ENCODE data around the gene CATSPER4. TPM values are rescaled to one million over a fixed set of nuclear protein-coding genes. Genes with fewer than 3 reads are reported as not detected.

Gene CATSPER4
- total and polyA plus RNA-seq, 2 experiments from 2014 or later: 0.50 TPM; not detected in 1

DNA sequence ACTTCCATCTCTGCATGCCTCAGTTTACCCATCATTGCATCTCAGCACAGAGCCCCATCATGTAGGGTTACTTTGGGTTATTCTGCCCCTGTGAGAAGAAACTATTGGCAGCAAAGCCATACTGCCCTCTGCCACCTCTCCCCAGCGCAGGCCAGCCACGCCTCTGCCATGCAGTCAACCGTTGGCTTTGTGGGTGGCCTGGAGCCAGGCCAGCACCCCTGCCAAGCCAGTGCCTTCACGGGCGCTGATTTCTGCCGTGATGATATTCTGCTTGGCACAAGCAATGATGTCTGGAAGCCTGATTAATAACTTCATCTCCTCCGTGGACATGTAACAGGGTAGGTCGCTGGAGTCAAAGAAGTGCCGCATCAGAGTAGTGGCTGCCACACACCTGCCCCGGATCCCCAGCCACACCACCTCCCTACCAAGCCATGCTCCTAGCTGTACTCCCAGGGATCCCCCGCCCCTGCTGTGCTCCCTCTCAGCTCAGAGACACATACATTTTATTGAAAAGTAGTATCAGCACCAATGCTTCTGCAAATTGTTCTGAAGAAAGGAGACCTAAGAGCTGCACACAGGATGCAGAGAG lies 28.6 kb downstream of the CATSPER4 start:
- DNase-seq (ENCODE audit: low read depth in 1 of 2, low spot score in 1 of 2): no peak
- H3K27me3 ChIP-seq: no peaks in the 10 kb centered on the region
- H3K4me1 ChIP-seq (ENCODE audit: low read depth): no peaks in the 10 kb centered on the region
- no peak overlapping the region for H3K27ac ChIP-seq
- H3K4me3 ChIP-seq: no peak overlapping the region
- no peaks in the 10 kb centered on the region for H3K36me3 ChIP-seq
- no peaks in the 10 kb centered on the region for H3K9me3 ChIP-seq (ENCODE audit: low read depth)
- TF ChIP-seq CTCF (IDR thresholded peaks at IDR 0.05; ENCODE audit: low read depth, low read length): no peak

DNA sequence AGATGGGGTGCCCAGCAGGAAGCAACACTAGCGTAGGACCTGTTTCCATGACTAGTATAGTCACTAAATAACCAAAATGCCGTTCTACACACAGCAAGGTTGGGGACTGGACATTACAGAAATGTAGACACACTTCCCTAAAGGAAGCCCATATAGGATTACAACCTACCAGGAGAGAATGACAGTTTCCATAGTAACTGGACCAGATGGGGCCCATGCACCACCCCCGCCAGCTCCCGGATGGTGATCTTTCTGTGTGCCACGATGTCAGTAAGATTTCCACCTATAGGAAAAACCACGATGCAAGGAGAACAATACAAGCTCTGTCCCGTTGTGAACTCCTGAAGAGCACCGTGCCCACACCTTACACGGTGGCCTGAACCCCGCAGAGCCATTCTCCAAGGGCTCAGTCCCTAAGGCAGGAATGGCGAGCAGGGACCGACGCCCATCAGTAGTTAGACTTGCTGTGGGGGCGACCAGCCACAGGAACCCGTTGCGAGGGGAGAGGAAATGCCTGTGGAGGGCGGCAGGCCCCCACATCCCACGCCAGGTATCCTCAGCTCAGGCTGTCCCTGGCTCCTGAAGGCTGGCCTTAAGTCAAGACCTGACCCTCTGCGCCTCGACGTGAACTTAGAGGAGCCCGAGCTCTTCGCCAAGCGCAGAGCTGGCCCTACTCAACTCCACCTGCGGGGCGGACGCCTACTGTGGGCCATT lies 30.0 kb downstream of the CATSPER4 start:
- Histone ChIP-seq H3K27ac (no peak overlapping the region), H3K9me3 (ENCODE audit: low read depth) (no peaks in the 10 kb centered on the region), H3K36me3 (no peaks in the 10 kb centered on the region), H3K4me3 (no peak overlapping the region), H3K27me3 (no peaks in the 10 kb centered on the region), H3K4me1 (ENCODE audit: low read depth) (no peaks in the 10 kb centered on the region)
- no peak for DNase-seq (ENCODE audit: low read depth in 1 of 2, low spot score in 1 of 2)
- no peak for TF ChIP-seq CTCF (IDR thresholded peaks at IDR 0.05; ENCODE audit: low read depth, low read length)

DNA sequence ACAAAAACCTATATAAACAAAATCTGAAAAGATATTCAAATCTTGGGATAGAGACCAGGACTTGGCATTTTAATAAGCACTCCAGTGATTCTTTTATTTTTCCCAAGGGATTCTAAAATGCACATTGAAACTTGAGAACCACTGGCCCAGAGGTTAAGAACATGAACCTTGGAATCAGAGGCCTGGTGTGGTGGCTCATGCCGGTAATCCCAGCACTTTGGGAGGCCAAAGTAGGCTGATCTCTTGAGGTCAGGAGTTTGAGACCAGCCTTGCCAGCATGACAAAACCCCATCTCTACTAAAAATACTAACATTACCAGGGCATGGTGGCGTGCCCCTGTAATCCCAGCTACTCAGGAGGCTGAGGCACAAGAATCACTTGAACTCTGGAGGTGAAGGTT lies 30.7 kb downstream of the CATSPER4 start:
- no peaks in the 10 kb centered on the region for H3K4me1 ChIP-seq (ENCODE audit: low read depth)
- H3K9me3 ChIP-seq (ENCODE audit: low read depth): no peaks in the 10 kb centered on the region
- no peak for DNase-seq (ENCODE audit: low read depth in 1 of 2, low spot score in 1 of 2)
- H3K27me3 ChIP-seq: no peaks in the 10 kb centered on the region
- no peaks in the 10 kb centered on the region for H3K36me3 ChIP-seq
- TF ChIP-seq CTCF (IDR thresholded peaks at IDR 0.05; ENCODE audit: low read depth, low read length): no peak
- H3K27ac ChIP-seq: no peak overlapping the region
- H3K4me3 ChIP-seq: no peak overlapping the region

GRCh38 chr1:26224606-26225005 lies 34.2 kb downstream of the CATSPER4 start:
- peak overlapping the region; percentile 27 for H3K4me3 ChIP-seq

More at GRCh38 chr1:26224606-26225005, 34.2 kb downstream of the CATSPER4 start:
- no peaks in the 10 kb centered on the region for H3K4me1 ChIP-seq (ENCODE audit: low read depth)
- no peak for TF ChIP-seq CTCF (IDR thresholded peaks at IDR 0.05; ENCODE audit: low read depth, low read length)
- H3K36me3 ChIP-seq: no peaks in the 10 kb centered on the region
- H3K9me3 ChIP-seq (ENCODE audit: low read depth): no peaks in the 10 kb centered on the region
- no peaks in the 10 kb centered on the region for H3K27me3 ChIP-seq
- H3K27ac ChIP-seq: no peak overlapping the region
- DNase-seq (ENCODE audit: low read depth in 1 of 2, low spot score in 1 of 2): no peak
